ENCODE results near the gene RNF181.

GRCh38 chr2:85554980-85555612 lies 40.4 kb upstream of the RNF181 start:
- TF ChIP-seq CTCF (conservative IDR thresholded peaks at IDR 0.05; ENCODE audit: low read length) (no peak), EZH2phosphoT487 (IDR thresholded peaks at IDR 0.05; ENCODE audit: borderline replicate concordance, low read depth, low read length) (no peak)
